SK-N-MC (cell line): ENCODE results near the gene IPPK.

Experiments
- EZH2 ChIP-seq: fragments of 200-600 bp; sonication (generic); IDR thresholded peaks from one replicate; pipeline ENCODE4 v1.6.1; 2017; ENCODE audit warnings: antibody characterized with exemption
- POLR2AphosphoS5 ChIP-seq: IDR thresholded peaks from 2 replicates; pipeline ENCODE4 v1.6.1; 2012; ENCODE audit warnings: mild to moderate bottlenecking, low read depth, low read length, borderline replicate concordance

DNA sequence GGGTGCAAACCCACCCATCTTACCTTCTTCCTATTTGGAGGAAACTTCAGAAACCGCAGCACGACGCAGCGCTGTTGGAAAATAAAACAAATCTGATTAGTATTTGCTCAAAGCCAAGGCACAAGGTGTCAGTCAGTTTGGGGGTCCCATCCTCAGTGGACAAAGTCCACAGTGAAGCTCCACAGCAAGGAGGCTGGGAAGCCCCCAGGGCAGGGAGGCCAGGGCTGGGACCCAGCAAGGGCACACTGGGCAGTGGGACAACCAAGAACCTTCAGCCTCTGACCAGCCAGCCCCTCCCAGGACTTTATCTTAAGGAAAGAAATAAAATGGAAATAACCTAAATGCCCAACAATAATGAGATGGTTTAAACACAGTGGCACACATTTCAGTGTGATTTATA lies 11.3 kb downstream of the IPPK start:
- TF ChIP-seq EZH2 (no peak), POLR2AphosphoS5 (no peak)
